Activated CD4-positive, CD25-positive, alpha-beta regulatory T cell (primary cell): ENCODE results near the gene CRTC3.
"Not testable (repeated sequence)": the region's sequence is repeated elsewhere in the genome, so short reads cannot be mapped to it uniquely, and the experiment has no call there.

Experiments
- DNase-seq, 4 experiments: peaks; one replicate each; lab custom pipeline; 2025; lab: John Stamatoyannopoulos, UW

Gene CRTC3

GRCh38 chr15:90650117-90650955 is 120.6 kb downstream of the CRTC3 start:
- DNase-seq, result no peak

GRCh38 chr15:90650956-90651689 is 121.4 kb downstream of the CRTC3 start:
- no peak for DNase-seq

GRCh38 chr15:90654233-90655136 is 124.8 kb downstream of the CRTC3 start:
- DNase-seq, result no peak

- DNase-seq, result peak in 2 of 4 experiments; percentile 29 to 44
Observed at GRCh38 chr15:90657520-90658172, 127.9 kb downstream of the CRTC3 start.

- DNase-seq, result no peak
Observed at GRCh38 chr15:90659481-90659880, 129.8 kb downstream of the CRTC3 start.

GRCh38 chr15:90660195-90660998 is 130.7 kb downstream of the CRTC3 start:
- DNase-seq, result peak; percentile 26 to 42 (median 36)

GRCh38 chr15:90660999-90661330 is 131.2 kb downstream of the CRTC3 start:
- DNase-seq, result not testable (repeated sequence)

- not testable (repeated sequence) for DNase-seq
Observed at GRCh38 chr15:90664081-90664461, 134.3 kb downstream of the CRTC3 start.

- no peak for DNase-seq
Observed at GRCh38 chr15:90664650-90665287, 135.0 kb downstream of the CRTC3 start.

- DNase-seq, result peak in 2 of 4 experiments; percentile 15 to 28
Observed at GRCh38 chr15:90665288-90666134, 135.8 kb downstream of the CRTC3 start.

GRCh38 chr15:90666135-90666909 is 136.6 kb downstream of the CRTC3 start:
- DNase-seq, result no peak

- no peak for DNase-seq
Observed at GRCh38 chr15:90667073-90667754, 137.5 kb downstream of the CRTC3 start.

- DNase-seq, result not testable (repeated sequence)
Observed at GRCh38 chr15:90667755-90668345, 138.1 kb downstream of the CRTC3 start.

GRCh38 chr15:90670631-90671030 is 140.9 kb downstream of the CRTC3 start:
- DNase-seq, result not testable (repeated sequence)

- DNase-seq, result no peak
Observed at GRCh38 chr15:90671216-90671615, 141.5 kb downstream of the CRTC3 start.

- not testable (repeated sequence) for DNase-seq
Observed at GRCh38 chr15:90673357-90673756, 143.6 kb downstream of the CRTC3 start.

- no peak for DNase-seq
Observed at GRCh38 chr15:90674476-90674875, 144.8 kb downstream of the CRTC3 start.

GRCh38 chr15:90675464-90675863 is 145.7 kb downstream of the CRTC3 start:
- no peak for DNase-seq
